OCI-LY1 (cell line): Measurements from ENCODE around the gene CLCNKB.

Experiments
- H2AFZ ChIP-seq: fragments of 200-600 bp; sonication (generic), shearing (Covaris generic); 2 replicates; pipeline ENCODE4 v1.6.0; 2014; ENCODE audit warnings: antibody characterized with exemption, mild to moderate bottlenecking, low read length
- H3F3A ChIP-seq: fragments of 200-600 bp; sonication (generic), shearing (Covaris generic); 2 replicates; pipeline ENCODE4 v1.6.0; 2014; ENCODE audit warnings: mild to moderate bottlenecking, antibody characterized with exemption, low read length, moderate library complexity; ENCODE audit not compliant: insufficient read depth
- H3K27ac ChIP-seq: fragments of 200-600 bp; sonication (generic); 2 replicates; pipeline ENCODE4 v1.5.1; 2014; ENCODE audit warnings: low read length, mixed run types, mild to moderate bottlenecking, low read depth; ENCODE audit not compliant: poor library complexity, severe bottlenecking
- H3K27me3 ChIP-seq: fragments of 200-600 bp; sonication (generic); 2 replicates; pipeline ENCODE4 v1.6.0; 2014; ENCODE audit warnings: antibody characterized with exemption, mild to moderate bottlenecking, low read length, moderate library complexity; ENCODE audit not compliant: insufficient read depth
- H3K36me3 ChIP-seq: fragments of 200-600 bp; sonication (generic); 2 replicates; pipeline ENCODE4 v1.6.1; 2014; ENCODE audit warnings: mild to moderate bottlenecking, antibody characterized with exemption, low read length, moderate library complexity, mixed read lengths; ENCODE audit not compliant: insufficient read depth
- H3K4me1 ChIP-seq: fragments of 200-600 bp; sonication (generic); 2 replicates; pipeline ENCODE4 v1.5.1; 2014; ENCODE audit warnings: mild to moderate bottlenecking, low read length, moderate library complexity; ENCODE audit not compliant: insufficient read depth, severe bottlenecking
- H3K4me2 ChIP-seq: fragments of 200-600 bp; sonication (generic), shearing (Covaris generic); 2 replicates; pipeline ENCODE4 v1.6.1; 2014; ENCODE audit warnings: low read length
- H3K4me3 ChIP-seq: fragments of 200-600 bp; sonication (generic); 2 replicates; pipeline ENCODE4 v1.5.1; 2014; ENCODE audit warnings: low read length, low read depth, mild to moderate bottlenecking, mixed read lengths; ENCODE audit not compliant: poor library complexity, severe bottlenecking
- H3K79me2 ChIP-seq: fragments of 200-600 bp; shearing (Covaris generic); 2 replicates; pipeline ENCODE4 v1.6.1; 2016; ENCODE audit warnings: mixed run types, low read length, mixed read lengths; ENCODE audit not compliant: insufficient read depth
- H3K9ac ChIP-seq: fragments of 200-600 bp; sonication (generic), shearing (Covaris generic); 2 replicates; pipeline ENCODE4 v1.6.1; 2014; ENCODE audit warnings: mild to moderate bottlenecking, low read length, mixed read lengths
- H3K9me2 ChIP-seq: fragments of 200-600 bp; sonication (generic), shearing (Covaris generic); 2 replicates; pipeline ENCODE4 v1.6.1; 2014; ENCODE audit warnings: low read depth, mild to moderate bottlenecking, low read length, mixed read lengths
- H3K9me3 ChIP-seq: fragments of 200-600 bp; shearing (Covaris generic); 2 replicates; pipeline ENCODE4 v1.6.1; 2014; ENCODE audit warnings: low read length, mixed read lengths
- H4K20me1 ChIP-seq: fragments of 200-600 bp; sonication (generic), shearing (Covaris generic); 2 replicates; pipeline ENCODE4 v1.6.0; 2016; ENCODE audit warnings: mild to moderate bottlenecking, low read length; ENCODE audit not compliant: insufficient read depth
- EZH2 ChIP-seq: fragments of 200-600 bp; sonication (generic), shearing (Covaris generic); IDR thresholded peaks from 2 replicates; pipeline ENCODE4 v1.8.0; 2017; ENCODE audit warnings: borderline replicate concordance, mixed run types, mild to moderate bottlenecking, antibody characterized with exemption, low read length, moderate library complexity, mixed read lengths
- TF ChIP-seq, protein P1 (sequence below): fragments of 200-600 bp; sonication (generic), shearing (Covaris generic); IDR thresholded peaks from 2 replicates; pipeline ENCODE4 v1.5.1; 2017; ENCODE audit warnings: mild to moderate bottlenecking, antibody characterized with exemption, low read length, moderate library complexity, mixed read lengths

Gene CLCNKB

DNA sequence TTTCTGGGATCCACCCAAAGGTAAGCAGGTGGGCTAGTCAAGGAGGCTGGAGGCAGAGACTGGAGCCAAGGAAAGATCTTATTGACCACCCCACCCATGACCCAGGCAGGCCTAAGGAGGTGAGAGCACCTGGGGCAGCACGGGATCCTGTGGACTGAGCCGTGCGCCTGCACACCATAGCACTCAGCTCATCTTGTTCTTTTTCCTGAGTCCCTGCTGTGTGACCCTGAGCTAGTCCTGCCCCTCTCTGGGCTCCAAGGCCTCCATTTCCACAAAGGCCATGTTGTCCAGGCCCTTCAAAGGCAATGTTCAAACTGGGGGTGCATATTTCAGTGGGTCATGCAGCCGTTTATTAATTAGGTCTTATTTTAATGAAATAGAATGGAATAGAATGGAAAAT lies 22.7 kb downstream of the CLCNKB start:
- H3K9me3 ChIP-seq: no peaks in the 10 kb centered on the region
- TF ChIP-seq, protein P1, sequence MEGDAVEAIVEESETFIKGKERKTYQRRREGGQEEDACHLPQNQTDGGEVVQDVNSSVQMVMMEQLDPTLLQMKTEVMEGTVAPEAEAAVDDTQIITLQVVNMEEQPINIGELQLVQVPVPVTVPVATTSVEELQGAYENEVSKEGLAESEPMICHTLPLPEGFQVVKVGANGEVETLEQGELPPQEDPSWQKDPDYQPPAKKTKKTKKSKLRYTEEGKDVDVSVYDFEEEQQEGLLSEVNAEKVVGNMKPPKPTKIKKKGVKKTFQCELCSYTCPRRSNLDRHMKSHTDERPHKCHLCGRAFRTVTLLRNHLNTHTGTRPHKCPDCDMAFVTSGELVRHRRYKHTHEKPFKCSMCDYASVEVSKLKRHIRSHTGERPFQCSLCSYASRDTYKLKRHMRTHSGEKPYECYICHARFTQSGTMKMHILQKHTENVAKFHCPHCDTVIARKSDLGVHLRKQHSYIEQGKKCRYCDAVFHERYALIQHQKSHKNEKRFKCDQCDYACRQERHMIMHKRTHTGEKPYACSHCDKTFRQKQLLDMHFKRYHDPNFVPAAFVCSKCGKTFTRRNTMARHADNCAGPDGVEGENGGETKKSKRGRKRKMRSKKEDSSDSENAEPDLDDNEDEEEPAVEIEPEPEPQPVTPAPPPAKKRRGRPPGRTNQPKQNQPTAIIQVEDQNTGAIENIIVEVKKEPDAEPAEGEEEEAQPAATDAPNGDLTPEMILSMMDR: no peak
- TF ChIP-seq EZH2: no peak
- no peaks in the 10 kb centered on the region for H4K20me1 ChIP-seq
- no peaks in the 10 kb centered on the region for H3K9me2 ChIP-seq
- no peak overlapping the region for H3K4me3 ChIP-seq
- no peak overlapping the region for H3K27ac ChIP-seq
- H3K4me1 ChIP-seq: no peaks in the 10 kb centered on the region
- H3K36me3 ChIP-seq: no peaks in the 10 kb centered on the region
- no peaks in the 10 kb centered on the region for H3F3A ChIP-seq
- H3K4me2 ChIP-seq: no peak overlapping the region
- 0 out of 2 replicates have a peak, but pooled peaks cover 6% of the 10 kb centered on the region for H3K27me3 ChIP-seq
- H3K9ac ChIP-seq: no peak overlapping the region
- H2AFZ ChIP-seq: no peak overlapping the region
- H3K79me2 ChIP-seq: no peaks in the 10 kb centered on the region

DNA sequence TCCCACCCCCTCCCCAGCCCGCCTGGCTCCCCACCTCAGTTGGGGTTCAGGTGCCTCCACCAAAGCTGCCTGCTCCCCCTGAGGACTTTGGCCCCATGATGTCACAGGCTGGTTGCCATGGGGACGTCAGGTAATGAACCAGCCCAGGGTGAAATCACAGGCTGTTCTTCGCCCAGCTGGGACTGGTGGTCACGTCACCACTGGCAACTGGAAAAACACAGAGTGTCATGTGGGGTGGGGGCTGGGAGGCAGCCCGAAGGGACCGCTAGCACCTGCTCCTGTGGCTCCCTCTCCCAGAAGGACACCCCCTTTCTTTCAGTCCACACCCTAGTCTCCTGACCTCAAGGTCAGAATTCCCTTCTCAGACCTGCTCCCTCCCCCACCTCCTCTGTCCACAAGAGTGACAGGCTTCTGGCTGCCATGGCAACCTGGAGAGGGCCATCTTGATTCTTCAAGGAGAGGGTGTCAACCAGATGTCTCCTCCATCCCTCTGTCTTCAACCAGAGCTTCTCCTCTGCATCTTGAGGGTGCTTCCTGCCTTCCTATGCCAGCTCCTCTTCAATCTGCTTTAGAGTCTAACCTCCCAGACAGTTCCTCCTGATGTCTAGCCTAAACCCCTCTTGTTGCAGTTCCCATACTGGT lies 23.7 kb downstream of the CLCNKB start:
- no peak overlapping the region for H3K27ac ChIP-seq
- H3K79me2 ChIP-seq: no peaks in the 10 kb centered on the region
- no peak overlapping the region for H3K4me3 ChIP-seq
- H3K36me3 ChIP-seq: no peaks in the 10 kb centered on the region
- no peaks in the 10 kb centered on the region for H3K9me2 ChIP-seq
- H3K4me2 ChIP-seq: no peak overlapping the region
- no peaks in the 10 kb centered on the region for H4K20me1 ChIP-seq
- no peak overlapping the region for H3K9ac ChIP-seq
- no peak overlapping the region for H2AFZ ChIP-seq
- no peaks in the 10 kb centered on the region for H3K4me1 ChIP-seq
- TF ChIP-seq, protein P1: no peak
- TF ChIP-seq EZH2: no peak
- no peaks in the 10 kb centered on the region for H3K9me3 ChIP-seq
- no peaks in the 10 kb centered on the region for H3F3A ChIP-seq
- 0 out of 2 replicates have a peak, but pooled peaks cover 7% of the 10 kb centered on the region for H3K27me3 ChIP-seq

DNA sequence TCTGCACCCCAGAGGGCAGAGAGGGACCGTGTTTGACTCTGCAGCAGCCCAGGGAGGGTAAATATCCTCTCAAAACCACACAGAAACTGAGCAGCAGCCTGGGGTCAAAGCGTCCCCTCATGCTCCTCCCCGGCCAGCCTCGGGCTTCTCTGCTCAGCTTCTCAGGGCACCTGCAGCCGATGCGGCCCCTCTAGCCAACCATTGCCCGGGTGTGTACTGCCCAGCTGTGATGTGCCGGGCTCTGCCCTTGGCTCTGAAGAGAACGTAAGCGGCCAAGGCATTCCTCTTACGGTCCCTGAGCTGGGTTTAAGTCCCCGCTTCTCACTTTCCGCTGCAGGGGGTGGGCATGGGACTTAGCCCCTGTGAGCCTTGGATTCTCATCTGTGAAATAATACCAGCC lies 24.4 kb downstream of the CLCNKB start:
- Histone ChIP-seq H3F3A (no peaks in the 10 kb centered on the region), H3K9me3 (no peaks in the 10 kb centered on the region), H3K4me2 (no peak overlapping the region), H3K36me3 (no peaks in the 10 kb centered on the region), H3K9me2 (no peaks in the 10 kb centered on the region), H2AFZ (no peak overlapping the region), H3K4me1 (peaks cover 2% of the 10 kb centered on the region), H3K9ac (no peak overlapping the region), H3K4me3 (no peak overlapping the region), H3K79me2 (no peaks in the 10 kb centered on the region), H4K20me1 (no peaks in the 10 kb centered on the region), H3K27me3 (0 out of 2 replicates have a peak, but pooled peaks cover 11% of the 10 kb centered on the region), H3K27ac (no peak overlapping the region)
- TF ChIP-seq, protein P1: no peak
- TF ChIP-seq EZH2: no peak
